Measurements from ENCODE around the gene PRRX2. TPM values are rescaled to one million over a fixed set of nuclear protein-coding genes. Genes with fewer than 3 reads are reported as not detected.
A peak's percentile ranks its signal among the peaks of the same experiment; 100 is the strongest.

The PRRX2 gene
- total RNA-seq, 1 experiment from 2014 or later: not detected

GRCh38 chr9:129724456-129725190 is 59.2 kb downstream of the PRRX2 start:
- no peak overlapping the region for H3K4me3 Mint-ChIP-seq (ENCODE audit: low read depth, unreplicated experiment)

GRCh38 chr9:129725795-129726251 is 60.4 kb downstream of the PRRX2 start:
- DNase-seq: no peak
- CTCF ChIA-PET: interaction anchor here (0.5 to 1.6 kb wide), 5 partner anchors 12 to 663 kb away, joined by 3 to 6 read pairs (median 4); no protein-coding TSS in a partner anchor
- H3K4me1 Mint-ChIP-seq (ENCODE audit: low read depth, unreplicated experiment): no peaks in the 10 kb centered on the region
- no peaks in the 10 kb centered on the region for H3K9me3 Mint-ChIP-seq (ENCODE audit: low read depth, unreplicated experiment)
- no TSS peak for BruUV-seq (replicated peaks)
- no peak for TF ChIP-seq CTCF (IDR thresholded peaks at IDR 0.05; ENCODE audit: unreplicated experiment)
- H3K27ac Mint-ChIP-seq (ENCODE audit: unreplicated experiment): no peak overlapping the region
- no peak overlapping the region for H3K4me3 Mint-ChIP-seq (ENCODE audit: low read depth, unreplicated experiment)
- H3K36me3 Mint-ChIP-seq (ENCODE audit: insufficient read depth, unreplicated experiment): no peaks in the 10 kb centered on the region
- peaks cover under 1% of the 10 kb centered on the region for H3K27me3 Mint-ChIP-seq (ENCODE audit: unreplicated experiment)
- intact Hi-C loops (cut with micrococcal nuclease; ENCODE audit: unreplicated experiment): no loop called here

More at GRCh38 chr9:129724456-129725190, 59.2 kb downstream of the PRRX2 start:
- Mint-ChIP-seq H3K27ac (ENCODE audit: unreplicated experiment) (no peak overlapping the region), H3K27me3 (ENCODE audit: unreplicated experiment) (no peaks in the 10 kb centered on the region), H3K4me1 (ENCODE audit: low read depth, unreplicated experiment) (no peaks in the 10 kb centered on the region), H3K9me3 (ENCODE audit: low read depth, unreplicated experiment) (no peaks in the 10 kb centered on the region), H3K36me3 (ENCODE audit: insufficient read depth, unreplicated experiment) (no peaks in the 10 kb centered on the region)
- no peak for DNase-seq
- CTCF ChIA-PET: no interaction called here
- intact Hi-C loops (cut with micrococcal nuclease; ENCODE audit: unreplicated experiment): no loop called here
- no TSS peak for BruUV-seq (replicated peaks)
- TF ChIP-seq CTCF (IDR thresholded peaks at IDR 0.05; ENCODE audit: unreplicated experiment): no peak

- intact Hi-C loops (cut with micrococcal nuclease; ENCODE audit: unreplicated experiment): no loop called here
- Mint-ChIP-seq H3K27me3 (ENCODE audit: unreplicated experiment) (peaks cover 8% of the 10 kb centered on the region), H3K36me3 (ENCODE audit: insufficient read depth, unreplicated experiment) (no peaks in the 10 kb centered on the region), H3K27ac (ENCODE audit: unreplicated experiment) (no peak overlapping the region), H3K4me1 (ENCODE audit: low read depth, unreplicated experiment) (no peaks in the 10 kb centered on the region), H3K4me3 (ENCODE audit: low read depth, unreplicated experiment) (no peak overlapping the region), H3K9me3 (ENCODE audit: low read depth, unreplicated experiment) (no peaks in the 10 kb centered on the region)
- no TSS peak for BruUV-seq (replicated peaks)
- DNase-seq: peak; percentile 61
- TF ChIP-seq CTCF (IDR thresholded peaks at IDR 0.05; ENCODE audit: unreplicated experiment): peak; percentile 78
- CTCF ChIA-PET: interaction anchor here (0.7 to 1.6 kb wide), 4 partner anchors 11 to 588 kb away, joined by 3 to 6 read pairs (median 4); no protein-coding TSS in a partner anchor
Measured at GRCh38 chr9:129726322-129727160, 61.1 kb downstream of the PRRX2 start.

GRCh38 chr9:129728744-129729143 is 63.3 kb downstream of the PRRX2 start:
- Mint-ChIP-seq H3K27me3 (ENCODE audit: unreplicated experiment) (peaks cover 24% of the 10 kb centered on the region), H3K4me3 (ENCODE audit: low read depth, unreplicated experiment) (no peak overlapping the region), H3K27ac (ENCODE audit: unreplicated experiment) (no peak overlapping the region), H3K4me1 (ENCODE audit: low read depth, unreplicated experiment) (no peaks in the 10 kb centered on the region), H3K9me3 (ENCODE audit: low read depth, unreplicated experiment) (no peaks in the 10 kb centered on the region), H3K36me3 (ENCODE audit: insufficient read depth, unreplicated experiment) (no peaks in the 10 kb centered on the region)
- no peak for TF ChIP-seq CTCF (IDR thresholded peaks at IDR 0.05; ENCODE audit: unreplicated experiment)
- BruUV-seq (replicated peaks): no TSS peak
- intact Hi-C loops (cut with micrococcal nuclease; ENCODE audit: unreplicated experiment): no loop called here
- CTCF ChIA-PET: interaction anchor here (0.5 to 0.7 kb wide), 2 partner anchors 44 to 53 kb away, joined by 5 to 7 read pairs; no protein-coding TSS in a partner anchor
- DNase-seq: no peak
